GM10248 (cell line): ENCODE data around the gene CRKL.
"Not testable (repeated sequence)": the region's sequence is repeated elsewhere in the genome, so short reads cannot be mapped to it uniquely, and the experiment has no call there.

Experiments
- CTCF ChIA-PET: fragments of 300-600 bp; sonication (Branson Sonifier 250); formaldehyde crosslinking; extraction: SDS; loops from one replicate; lab custom pipeline; 2021; ENCODE audit warnings: antibody characterized with exemption; lab: Yijun Ruan, JAX
- POLR2A ChIA-PET: fragments of 350-650 bp; sonication (Branson Sonifier 250); formaldehyde crosslinking; extraction: SDS; loops from one replicate; lab custom pipeline; 2020; ENCODE audit warnings: antibody characterized with exemption; lab: Yijun Ruan, JAX
- DNase-seq: peaks from one replicate; pipeline ENCODE4 v3.0.0; 2012; ENCODE audit errors: extremely low spot score
- CTCF ChIP-seq: IDR thresholded peaks from 2 replicates; pipeline ENCODE4 v1.5.1; 2012; ENCODE audit warnings: mild to moderate bottlenecking, low read depth; ENCODE audit errors: extremely low read depth, missing control alignments, control extremely low read depth

The CRKL gene

GRCh38 chr22:20887375-20887774 is 29.8 kb upstream of the CRKL start:
- POLR2A ChIA-PET: no interaction called here
- DNase-seq: no peak
- no peak for TF ChIP-seq CTCF
- CTCF ChIA-PET: interaction anchor here (4.5 kb wide), 1 partner anchor 19 kb away, joined by 37 read pairs; no protein-coding TSS in a partner anchor

DNA sequence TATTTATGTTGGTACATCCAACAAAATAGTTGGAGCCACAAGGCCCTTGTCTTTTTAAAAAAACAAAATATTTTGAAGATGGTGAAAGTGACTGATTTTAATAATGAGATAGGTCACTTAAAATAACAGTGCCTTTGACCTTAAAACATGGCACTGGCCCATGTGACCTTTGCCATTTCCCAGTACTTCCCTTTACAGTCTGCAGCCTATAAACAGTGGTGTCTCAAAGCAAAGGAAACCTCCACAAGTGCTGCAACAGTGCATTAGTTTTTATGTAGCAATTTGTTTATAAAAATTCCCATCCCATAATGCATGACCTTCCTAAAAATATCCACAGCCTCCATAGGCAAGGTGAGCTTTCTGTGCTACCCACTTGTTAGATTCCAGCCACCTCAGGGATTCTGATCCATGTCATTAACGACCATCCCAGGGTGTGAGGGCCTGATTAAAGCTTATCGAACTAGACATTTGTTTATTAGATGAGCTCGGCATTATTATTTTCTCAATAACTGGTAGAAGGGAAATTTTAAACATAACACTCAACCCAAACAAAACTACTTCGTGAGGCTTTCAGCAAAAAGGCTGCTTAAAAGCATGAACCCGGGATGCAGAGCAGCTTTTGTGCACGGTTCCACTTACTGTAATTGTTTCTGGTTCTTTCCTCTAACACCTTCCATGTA is 28.0 kb upstream of the CRKL start:
- POLR2A ChIA-PET: no interaction called here

DNA sequence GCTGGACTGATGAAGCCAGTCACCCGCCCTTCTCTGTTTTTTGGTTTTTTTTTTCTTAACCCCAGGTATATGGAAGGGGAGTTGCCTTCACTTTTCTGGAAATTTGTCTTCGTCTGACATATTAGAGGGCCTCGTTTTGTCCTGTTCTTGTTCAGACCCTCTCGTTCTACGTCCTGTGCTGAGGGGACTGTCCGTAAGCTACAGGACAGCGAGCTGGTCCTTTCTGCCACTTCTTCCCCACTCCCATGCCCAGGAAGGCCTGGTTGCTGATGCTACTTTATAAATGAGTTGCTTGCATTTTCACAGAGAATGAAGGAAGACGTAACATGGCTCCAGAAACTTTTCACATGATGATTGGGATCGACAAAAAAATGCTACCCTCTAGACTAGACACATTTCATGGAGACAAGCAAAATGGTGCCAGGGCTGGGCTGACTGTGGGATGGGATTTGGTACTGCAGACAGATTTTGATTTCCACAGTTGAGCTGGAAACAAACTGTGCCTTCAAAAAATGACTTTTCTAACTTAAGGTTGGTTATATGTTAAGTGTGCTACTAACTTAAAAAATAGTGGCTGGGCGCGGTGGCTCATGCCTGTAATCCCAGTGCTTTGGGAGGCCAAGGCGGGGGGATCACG is 27.2 kb upstream of the CRKL start:
- DNase-seq: no peak
- no peak for TF ChIP-seq CTCF
- CTCF ChIA-PET: interaction anchor here (0.9 to 1.6 kb wide), 5 partner anchors 16 to 106 kb away, joined by 3 to 4 read pairs (median 3); partner anchors contain the start of gene CRKL
- POLR2A ChIA-PET: no interaction called here

More for the DNA sequence above, 28.0 kb upstream of the CRKL start:
- CTCF ChIA-PET: interaction anchor here (0.9 to 1.6 kb wide), 5 partner anchors 17 to 105 kb away, joined by 3 to 4 read pairs (median 3); partner anchors contain the start of gene CRKL
- no peak for DNase-seq
- no peak for TF ChIP-seq CTCF

DNA sequence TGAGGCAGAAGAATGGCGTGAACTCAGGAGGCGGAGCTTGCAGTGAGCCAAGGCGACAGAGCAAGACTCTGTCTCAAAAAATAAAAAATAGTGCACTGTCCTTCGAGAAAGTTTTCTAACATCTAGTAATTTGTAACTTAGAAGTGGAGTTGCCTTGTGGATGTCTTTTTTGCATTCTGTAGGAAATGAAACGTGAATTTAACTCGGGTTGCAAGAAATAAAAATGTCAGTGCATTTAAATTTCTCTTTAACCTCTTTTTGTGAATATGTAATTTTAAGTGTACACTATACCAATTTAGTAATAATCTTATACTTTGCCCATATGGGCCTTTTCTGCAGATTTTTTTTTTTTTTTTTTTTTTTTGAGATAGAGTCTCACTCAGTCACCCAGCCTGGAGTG is 26.2 kb upstream of the CRKL start:
- POLR2A ChIA-PET: no interaction called here

DNA sequence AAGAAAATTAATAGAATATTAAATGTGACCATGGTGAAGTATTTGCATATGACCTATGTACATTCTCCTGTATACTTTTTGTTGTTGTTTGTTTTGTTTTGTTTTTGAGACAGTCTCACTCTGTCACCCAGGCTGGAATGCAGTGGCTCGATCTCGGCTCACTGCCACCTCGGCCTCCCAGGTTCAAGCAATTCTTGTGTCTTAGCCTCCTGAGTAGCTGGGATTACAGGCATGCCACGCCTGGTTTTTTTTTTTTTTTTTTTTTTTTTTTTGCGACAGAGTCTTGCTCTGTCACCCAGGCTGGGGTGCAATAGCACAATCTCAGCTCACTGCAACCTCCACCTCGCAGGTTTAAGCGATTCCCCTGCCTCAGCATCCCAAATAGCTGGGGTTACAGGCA is 19.5 kb upstream of the CRKL start:
- DNase-seq, POLR2A ChIA-PET: not testable (repeated sequence)
- CTCF ChIA-PET: interaction anchor here (1.5 kb wide), 1 partner anchor 12 kb away, joined by 6 read pairs; no protein-coding TSS in a partner anchor

More for the DNA sequence above, 26.2 kb upstream of the CRKL start:
- no peak for DNase-seq
- CTCF ChIA-PET: no interaction called here
- TF ChIP-seq CTCF: no peak

GRCh38 chr22:20899827-20900423 is 17.3 kb upstream of the CRKL start:
- CTCF ChIA-PET: no interaction called here
- TF ChIP-seq CTCF: no peak
- POLR2A ChIA-PET: no interaction called here
- DNase-seq: no peak

DNA sequence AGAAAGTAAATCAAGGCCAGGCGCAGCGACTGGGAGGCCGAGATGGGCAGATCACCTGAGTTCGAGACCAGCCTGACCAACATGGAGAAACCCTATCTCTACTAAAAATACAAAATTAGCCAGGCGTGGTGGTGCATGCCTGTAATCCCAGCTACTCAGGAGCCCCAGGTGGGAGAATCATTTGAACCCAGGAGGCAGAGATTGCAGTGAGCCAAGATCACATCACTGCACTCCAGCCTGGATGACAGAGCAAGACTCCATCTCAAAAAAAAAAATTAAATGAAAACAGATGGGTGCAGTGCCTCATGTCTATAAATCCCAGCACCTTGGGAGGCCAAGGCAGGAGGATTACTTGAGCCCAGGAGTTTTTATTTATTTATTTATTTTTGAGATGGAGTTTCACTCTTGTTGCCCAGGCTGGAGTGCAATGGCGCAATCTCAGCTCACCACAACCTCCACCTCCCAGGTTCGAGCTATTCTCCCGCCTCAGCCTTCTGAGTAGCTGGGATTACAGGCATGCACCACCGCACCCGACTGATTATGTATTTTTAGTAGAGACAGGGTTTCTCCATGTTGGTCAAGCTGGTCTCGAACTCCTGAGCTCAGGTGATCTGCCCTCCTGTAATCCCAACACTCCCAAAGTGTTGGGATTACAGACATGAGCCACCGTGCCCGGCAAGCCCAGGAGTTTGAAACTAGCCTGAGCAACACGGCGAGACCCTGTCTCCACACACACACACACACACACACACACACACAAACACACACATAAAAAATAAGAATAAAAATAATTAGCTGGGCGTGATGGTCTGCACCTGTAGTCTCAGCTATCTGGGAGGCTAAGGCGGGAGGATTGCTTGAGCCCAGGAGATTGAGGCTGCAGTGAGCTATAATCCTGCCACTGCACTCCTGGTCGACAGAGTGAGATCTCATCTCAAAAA is 15.8 kb upstream of the CRKL start:
- POLR2A ChIA-PET, DNase-seq: not testable (repeated sequence)
- CTCF ChIA-PET: interaction anchor here (0.7 kb wide), 1 partner anchor 9 kb away, joined by 3 read pairs; no protein-coding TSS in a partner anchor
